Choroid plexus epithelial cell (primary cell): ENCODE results near the gene SPATA7.

Experiments
- DNase-seq: peaks from one replicate; pipeline ENCODE4 v3.0.0-alpha.2; 2010; ENCODE audit warnings: low read depth
- H3K4me3 ChIP-seq: 2 replicates; pipeline ENCODE4 v1.5.1; 2011; ENCODE audit warnings: low read depth, mild to moderate bottlenecking, control low read depth, low read length, moderate library complexity
- CTCF ChIP-seq: conservative IDR thresholded peaks from 2 replicates; pipeline ENCODE4 v1.5.1; 2011; ENCODE audit warnings: low read depth, mild to moderate bottlenecking, control low read depth, inconsistent platforms, low read length, moderate library complexity

SPATA7 gene

GRCh38 chr14:88430976-88431375, 45.5 kb downstream of the SPATA7 start:
- no peak for DNase-seq
- no peak for TF ChIP-seq CTCF
- H3K4me3 ChIP-seq: no peak overlapping the region

GRCh38 chr14:88437658-88438057, 52.2 kb downstream of the SPATA7 start:
- peak; percentile 68 for TF ChIP-seq CTCF
- H3K4me3 ChIP-seq: no peak overlapping the region
- DNase-seq: peak; percentile 27

DNA sequence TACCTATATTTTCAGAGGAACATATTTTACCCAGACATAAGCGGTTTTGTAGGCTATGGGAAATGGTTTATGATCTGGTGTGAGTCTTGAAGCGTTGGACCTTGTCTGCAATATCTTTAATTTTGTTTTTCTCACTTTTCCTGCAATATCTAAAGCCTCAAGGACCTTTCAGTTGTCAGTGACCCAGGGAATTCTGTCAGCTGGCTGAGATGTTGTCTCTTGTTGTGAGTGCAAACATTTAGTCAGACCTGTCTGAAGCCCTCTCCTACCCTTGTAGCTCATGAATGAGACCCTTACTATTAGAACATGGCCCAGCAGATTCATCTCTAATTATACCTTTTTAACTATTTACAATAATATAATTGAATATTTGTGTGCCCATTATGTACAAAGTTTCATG, 53.6 kb downstream of the SPATA7 start:
- no peak for TF ChIP-seq CTCF
- DNase-seq: no peak
- no peak overlapping the region for H3K4me3 ChIP-seq

DNA sequence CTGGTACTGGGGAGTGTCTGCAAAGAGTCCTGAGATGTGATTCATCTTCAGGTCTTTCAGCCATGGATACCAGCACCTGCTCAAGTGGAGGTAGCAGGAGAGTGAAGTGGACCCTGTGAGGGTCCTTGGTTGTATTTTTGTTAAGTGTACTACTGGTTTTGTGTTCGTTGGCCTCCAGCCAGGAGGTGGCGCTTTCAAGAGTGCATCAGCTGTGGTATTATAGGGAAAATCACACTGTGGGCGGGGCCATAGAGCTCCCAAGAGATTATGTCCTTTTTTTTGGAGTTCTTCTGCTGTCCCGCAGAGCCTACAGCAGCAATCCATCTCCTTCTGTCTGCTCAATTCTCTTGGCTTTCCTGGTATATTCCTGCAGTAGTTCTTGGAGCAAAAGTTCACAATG, 66.8 kb downstream of the SPATA7 start:
- no peak overlapping the region for H3K4me3 ChIP-seq
- no peak for TF ChIP-seq CTCF
- DNase-seq: no peak

DNA sequence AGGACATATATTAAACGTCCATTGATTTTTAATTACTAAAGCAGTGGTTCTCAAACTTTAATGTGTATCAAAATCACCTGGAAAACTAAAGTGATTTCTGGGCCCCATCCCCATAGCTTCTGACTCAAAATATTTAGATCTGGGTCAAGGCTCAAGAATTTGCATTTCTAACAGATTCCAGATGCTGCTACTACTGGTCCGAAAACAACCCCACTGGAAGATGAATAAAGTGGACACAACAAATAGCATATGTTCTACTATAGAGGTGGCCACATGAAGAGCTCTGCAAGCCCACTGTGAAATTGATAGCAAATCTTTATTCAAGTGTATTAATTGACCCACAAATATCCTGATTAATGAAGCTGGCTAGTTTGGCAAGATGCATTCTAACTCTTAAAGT, 69.4 kb downstream of the SPATA7 start:
- DNase-seq: no peak
- TF ChIP-seq CTCF: no peak
- no peak overlapping the region for H3K4me3 ChIP-seq

DNA sequence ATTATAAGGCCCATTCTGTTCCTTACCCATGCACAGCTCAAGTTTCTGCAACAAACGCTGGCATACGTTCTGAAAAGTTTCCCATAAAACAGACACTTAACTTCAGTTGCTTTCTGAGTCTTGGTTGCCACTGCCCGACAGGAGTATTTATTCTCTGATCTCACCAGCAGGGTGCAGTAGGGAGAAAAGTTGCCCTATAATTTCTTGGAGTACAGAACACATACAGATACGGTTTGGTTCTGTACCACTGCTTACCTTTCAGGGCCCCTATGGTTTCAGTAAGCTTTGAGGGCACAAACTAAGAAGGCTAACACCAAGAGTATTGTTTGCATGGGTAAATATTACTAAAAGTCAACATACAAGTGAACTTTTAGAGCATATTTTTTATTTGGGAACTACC, 77.9 kb downstream of the SPATA7 start:
- H3K4me3 ChIP-seq: no peak overlapping the region
- peak; percentile 58 for DNase-seq
- TF ChIP-seq CTCF: peak; percentile 67

DNA sequence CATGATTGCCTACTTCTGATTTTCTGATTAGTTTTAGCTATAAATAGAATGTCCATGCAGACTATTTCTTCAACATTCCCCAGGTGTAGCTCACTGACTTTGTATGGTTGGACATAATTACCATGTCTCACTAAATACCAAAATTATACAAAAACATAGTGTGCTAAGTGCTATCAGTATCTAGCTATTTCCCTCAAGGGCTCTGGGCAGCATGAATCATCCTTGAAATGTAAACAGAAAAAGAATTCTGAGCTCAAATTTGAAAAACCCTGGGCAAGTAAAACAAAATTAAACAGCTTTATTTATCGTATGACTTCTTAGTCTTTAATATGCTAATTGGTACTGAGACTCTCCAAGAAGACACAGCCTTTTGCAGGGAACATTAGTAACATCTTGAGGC, 82.9 kb downstream of the SPATA7 start:
- DNase-seq: peak; percentile 79
- TF ChIP-seq CTCF: no peak
- no peak overlapping the region for H3K4me3 ChIP-seq
